Measurements from ENCODE around the gene PXDN. TPM values are rescaled to one million over a fixed set of nuclear protein-coding genes. Genes with fewer than 3 reads are reported as not detected.
"Not testable (repeated sequence)": the region's sequence is repeated elsewhere in the genome, so short reads cannot be mapped to it uniquely, and the experiment has no call there.

The PXDN gene
- total RNA-seq, 2 experiments from 2014 or later, result not detected

DNA sequence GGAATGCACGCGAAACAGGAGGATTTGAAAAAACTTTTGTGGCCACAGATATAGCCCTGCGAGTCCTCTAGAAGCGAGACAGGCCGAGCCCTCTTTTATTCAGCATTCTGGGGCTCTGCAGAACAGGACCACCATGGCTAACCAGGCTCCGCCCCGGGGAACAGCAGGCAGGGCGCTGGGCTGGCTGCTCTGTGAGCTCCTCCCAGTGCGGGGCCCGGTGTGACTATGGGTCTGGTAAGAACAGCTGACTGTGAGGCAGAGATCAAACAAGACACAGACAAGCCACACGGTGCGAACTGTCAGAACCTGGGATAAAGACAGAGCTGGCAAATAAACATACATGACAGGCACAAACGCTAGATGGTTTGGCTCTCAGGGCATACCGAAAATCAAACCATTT lies 15.5 kb downstream of the PXDN start:
- ChIA-PET POLR2A (no interaction called here), CTCF (no interaction called here)
- no peaks in the 10 kb centered on the region for H3K36me3 Mint-ChIP-seq
- no peak overlapping the region for H3K27ac Mint-ChIP-seq
- H3K27me3 Mint-ChIP-seq, result peaks cover 3% of the 10 kb centered on the region
- H3K4me1 Mint-ChIP-seq (ENCODE audit: low read depth), result no peaks in the 10 kb centered on the region
- no peak overlapping the region for H3K4me3 Mint-ChIP-seq
- H3K9me3 Mint-ChIP-seq, result no peaks in the 10 kb centered on the region
- intact Hi-C loops (cut with micrococcal nuclease), result no loop called here
- DNase-seq, result no peak

DNA sequence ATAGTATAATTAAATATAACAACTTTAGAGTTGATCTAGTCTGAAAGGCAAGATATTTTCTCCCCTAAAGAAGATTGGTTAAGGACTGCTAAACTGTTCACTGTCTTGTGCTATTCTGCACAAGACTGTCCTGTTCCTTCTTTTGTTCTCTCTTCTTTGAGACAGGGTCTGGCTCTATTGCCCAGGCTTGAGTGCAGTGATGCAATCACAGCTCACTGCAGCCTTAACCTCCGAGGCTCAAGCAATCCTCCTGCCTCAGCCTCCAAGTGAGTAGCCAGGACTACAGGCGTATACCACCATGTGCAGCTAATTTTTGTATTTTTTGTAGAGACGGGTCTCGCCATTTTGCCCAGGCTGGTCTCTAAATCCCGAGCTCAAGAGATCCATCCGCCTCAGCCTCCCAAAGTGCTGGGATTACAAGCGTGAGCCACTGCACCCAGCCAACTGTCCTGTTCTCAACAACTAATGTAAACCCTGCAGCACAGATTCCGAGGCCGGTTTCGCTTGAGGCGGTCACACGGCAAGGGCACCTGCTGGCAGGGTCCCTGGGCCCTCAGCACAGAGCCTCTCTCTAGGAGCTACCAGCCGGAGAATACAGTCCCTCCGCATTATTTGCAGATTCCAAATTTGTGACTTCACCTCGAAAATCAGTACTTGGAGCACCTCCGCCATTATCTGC lies 16.4 kb downstream of the PXDN start:
- Mint-ChIP-seq H3K4me1 (ENCODE audit: low read depth) (no peaks in the 10 kb centered on the region), H3K27ac (no peak overlapping the region), H3K9me3 (no peaks in the 10 kb centered on the region), H3K36me3 (no peaks in the 10 kb centered on the region), H3K4me3 (no peak overlapping the region), H3K27me3 (peaks cover 3% of the 10 kb centered on the region)
- ChIA-PET POLR2A (no interaction called here), CTCF (no interaction called here)
- DNase-seq, result no peak
- intact Hi-C loops (cut with micrococcal nuclease), result no loop called here

DNA sequence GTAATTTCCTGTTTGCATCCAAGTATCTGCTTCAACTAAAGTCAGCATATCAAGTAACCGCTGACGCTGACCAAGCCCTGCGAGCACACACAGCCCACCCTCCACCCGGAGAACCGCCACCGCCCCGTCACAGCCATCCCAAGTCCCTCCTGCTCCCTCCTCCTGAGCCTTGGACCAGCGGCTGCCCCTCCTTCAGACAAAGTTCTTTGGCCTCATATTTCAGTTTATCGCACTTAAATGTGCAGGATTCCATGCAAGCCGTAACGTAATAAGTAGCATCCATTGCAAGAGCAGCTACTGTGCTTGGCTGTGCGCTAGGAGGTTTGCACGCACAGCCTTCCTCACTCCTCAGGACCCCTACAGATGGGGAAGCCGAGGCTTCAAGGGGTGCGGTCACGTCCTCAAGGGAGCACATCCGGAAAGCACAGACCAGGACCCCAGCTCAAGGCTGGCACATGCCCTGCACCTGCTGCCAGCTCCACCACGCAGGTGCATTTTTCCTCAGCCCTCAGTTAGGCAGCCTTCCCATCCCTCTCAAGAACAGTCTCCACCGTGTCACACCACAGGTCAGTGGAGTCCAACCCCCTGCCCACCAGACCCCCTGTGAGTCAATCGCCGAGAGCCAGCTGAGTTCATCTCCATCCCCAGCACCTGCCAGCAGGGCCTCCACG lies 17.1 kb downstream of the PXDN start:
- Mint-ChIP-seq H3K9me3 (no peaks in the 10 kb centered on the region), H3K27me3 (peaks cover 3% of the 10 kb centered on the region), H3K4me1 (ENCODE audit: low read depth) (no peaks in the 10 kb centered on the region), H3K4me3 (no peak overlapping the region), H3K36me3 (no peaks in the 10 kb centered on the region), H3K27ac (no peak overlapping the region)
- intact Hi-C loops (cut with micrococcal nuclease), result no loop called here
- DNase-seq, result no peak
- ChIA-PET CTCF (no interaction called here), POLR2A (no interaction called here)

DNA sequence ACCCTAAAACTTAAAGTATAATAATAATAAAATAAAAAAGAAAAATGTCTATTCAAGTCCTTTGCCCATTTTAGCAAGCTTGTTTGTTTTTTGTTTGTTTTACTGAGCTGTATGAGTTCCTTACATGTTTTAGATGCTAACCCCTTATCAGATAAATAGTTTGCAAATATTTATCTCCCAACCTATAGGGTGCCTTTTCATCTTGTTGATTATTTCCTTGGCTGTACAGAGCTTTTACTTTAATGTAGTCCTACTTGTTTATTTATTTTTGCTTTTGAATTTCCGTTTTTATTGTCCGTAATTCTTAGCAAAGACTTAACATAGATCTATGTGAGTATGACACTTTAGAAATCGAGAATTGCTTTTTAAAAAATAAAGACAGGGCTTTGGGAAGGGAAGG lies 17.8 kb downstream of the PXDN start:
- Mint-ChIP-seq H3K27ac (no peak overlapping the region), H3K4me1 (ENCODE audit: low read depth) (no peaks in the 10 kb centered on the region), H3K9me3 (no peaks in the 10 kb centered on the region), H3K36me3 (no peaks in the 10 kb centered on the region), H3K4me3 (no peak overlapping the region), H3K27me3 (no peaks in the 10 kb centered on the region)
- no peak for DNase-seq
- POLR2A ChIA-PET, result no interaction called here
- CTCF ChIA-PET, result no interaction called here
- intact Hi-C loops (cut with micrococcal nuclease), result no loop called here

DNA sequence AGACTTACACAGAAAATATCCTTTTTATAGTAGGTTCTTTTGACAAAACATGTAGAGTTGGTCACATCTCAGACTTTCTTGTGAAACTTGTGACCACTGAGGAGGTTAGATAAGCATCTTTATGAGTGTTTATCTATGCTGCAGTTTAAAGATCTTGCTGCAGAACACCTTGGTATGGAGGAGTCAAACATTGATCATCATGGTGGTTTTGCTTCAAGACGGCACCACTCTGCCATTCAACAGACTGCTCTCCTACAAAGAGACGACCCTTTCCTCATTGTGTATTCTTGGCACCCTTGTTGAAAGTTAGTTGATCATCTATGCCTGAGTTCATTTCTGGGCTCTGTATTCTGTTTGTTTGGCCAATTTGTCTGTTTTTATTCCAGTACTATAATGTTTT lies 20.0 kb downstream of the PXDN start:
- H3K36me3 Mint-ChIP-seq; H3K4me3 Mint-ChIP-seq; DNase-seq; H3K27me3 Mint-ChIP-seq; H3K4me1 Mint-ChIP-seq (ENCODE audit: low read depth); H3K9me3 Mint-ChIP-seq; intact Hi-C loops (cut with micrococcal nuclease); POLR2A ChIA-PET; CTCF ChIA-PET; H3K27ac Mint-ChIP-seq: not testable (repeated sequence)

DNA sequence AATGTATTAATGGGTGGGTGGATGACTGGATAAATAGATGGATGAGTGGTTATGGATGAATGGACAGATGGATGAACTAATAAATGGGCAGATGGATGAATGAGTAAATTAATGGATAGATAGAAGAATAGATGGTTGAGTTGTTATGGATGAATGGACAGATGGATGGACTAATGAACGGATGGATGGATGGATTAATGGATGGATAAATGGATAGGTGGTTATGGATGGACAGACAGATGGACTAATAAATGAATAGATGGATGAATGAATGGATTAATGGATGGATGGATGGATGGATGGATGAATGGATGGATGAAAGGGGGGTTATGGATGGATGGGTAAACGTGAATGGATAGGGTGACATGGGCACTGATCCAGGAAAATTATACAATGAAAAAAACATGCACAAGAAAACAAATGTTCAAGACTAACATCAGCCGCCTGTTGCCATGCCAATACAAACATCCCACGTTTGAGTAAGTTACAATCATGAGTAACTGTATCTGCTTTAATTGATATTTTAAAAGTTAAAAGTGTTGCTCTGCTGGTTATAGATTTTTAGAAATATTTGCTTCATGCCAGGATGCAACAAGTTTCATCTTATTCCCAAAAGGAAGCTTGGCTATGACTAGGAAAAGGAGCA lies 20.8 kb downstream of the PXDN start:
- Mint-ChIP-seq H3K27me3 (no peaks in the 10 kb centered on the region), H3K4me3 (no peak overlapping the region), H3K4me1 (ENCODE audit: low read depth) (no peaks in the 10 kb centered on the region), H3K36me3 (no peaks in the 10 kb centered on the region), H3K9me3 (no peaks in the 10 kb centered on the region), H3K27ac (no peak overlapping the region)
- ChIA-PET CTCF (no interaction called here), POLR2A (no interaction called here)
- intact Hi-C loops (cut with micrococcal nuclease), result no loop called here
- no peak for DNase-seq

DNA sequence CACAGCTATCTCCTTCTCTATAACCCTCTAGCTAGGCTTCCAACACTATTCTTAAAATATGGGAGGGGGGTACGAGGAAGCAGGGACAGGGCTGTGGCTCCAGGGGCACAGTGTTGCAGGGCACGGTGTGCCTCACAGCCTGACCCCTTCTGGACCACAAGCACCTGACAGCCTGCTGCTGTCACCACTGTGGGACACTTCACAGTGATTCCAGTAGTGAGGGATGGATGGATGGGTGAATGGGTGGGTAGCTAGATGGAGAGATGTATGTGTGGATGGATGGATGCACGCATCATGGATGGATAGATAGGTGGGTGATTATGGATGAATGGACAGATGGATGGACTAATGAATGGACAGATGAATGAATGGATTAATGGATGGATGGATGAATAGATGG lies 21.6 kb downstream of the PXDN start:
- ChIA-PET POLR2A (no interaction called here), CTCF (no interaction called here)
- no peak overlapping the region for H3K4me3 Mint-ChIP-seq
- H3K27ac Mint-ChIP-seq, result no peak overlapping the region
- DNase-seq, result no peak
- intact Hi-C loops (cut with micrococcal nuclease), result no loop called here
- no peaks in the 10 kb centered on the region for H3K4me1 Mint-ChIP-seq (ENCODE audit: low read depth)
- no peaks in the 10 kb centered on the region for H3K27me3 Mint-ChIP-seq
- H3K9me3 Mint-ChIP-seq, result no peaks in the 10 kb centered on the region
- no peaks in the 10 kb centered on the region for H3K36me3 Mint-ChIP-seq

DNA sequence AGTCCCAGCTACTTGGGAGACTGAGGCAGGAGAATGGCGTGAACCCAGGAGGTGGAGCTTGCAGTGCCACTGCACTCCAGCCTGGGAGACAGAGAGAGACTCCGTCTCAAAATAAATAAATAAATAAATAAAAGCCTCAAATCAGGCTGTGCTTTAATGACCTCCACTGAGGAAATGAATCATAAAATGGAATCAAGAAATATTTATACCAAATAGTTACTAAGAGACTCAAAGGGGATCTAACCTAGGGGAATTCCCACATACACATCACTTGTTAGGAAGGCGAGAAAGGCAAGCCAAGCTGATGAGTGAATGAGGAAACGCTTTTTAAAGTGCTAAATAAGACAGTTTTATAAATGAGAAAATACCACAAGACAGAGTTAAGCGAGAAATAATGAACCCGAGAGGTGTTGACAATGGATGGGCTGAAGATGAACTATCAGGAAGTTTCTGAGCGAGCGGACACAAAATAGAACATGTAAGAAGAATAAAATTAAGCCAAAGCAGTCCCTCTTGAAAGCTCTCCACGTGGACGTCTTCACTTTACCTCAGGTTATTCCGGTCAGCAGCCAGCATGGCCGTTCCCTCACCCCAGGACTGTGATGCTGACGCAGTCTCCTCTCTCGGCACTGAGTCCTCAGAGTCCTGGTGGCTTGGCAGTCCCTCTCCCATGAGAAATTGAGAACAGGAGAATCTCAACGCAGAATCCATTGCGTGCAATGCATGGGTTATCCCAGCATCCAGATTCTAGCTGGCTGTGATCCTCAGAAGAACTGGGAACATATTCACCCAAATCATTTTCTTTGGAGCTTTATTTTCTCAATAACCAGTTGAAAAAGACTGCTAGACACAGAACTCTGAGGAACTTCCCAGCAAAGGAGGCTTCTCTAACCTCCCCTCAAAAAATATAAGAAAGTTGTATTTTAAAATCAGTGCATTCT lies 22.3 kb downstream of the PXDN start:
- intact Hi-C loops (cut with micrococcal nuclease), result no loop called here
- H3K9me3 Mint-ChIP-seq, result no peaks in the 10 kb centered on the region
- no peaks in the 10 kb centered on the region for H3K36me3 Mint-ChIP-seq
- H3K4me1 Mint-ChIP-seq (ENCODE audit: low read depth), result no peaks in the 10 kb centered on the region
- H3K27ac Mint-ChIP-seq, result no peak overlapping the region
- H3K4me3 Mint-ChIP-seq, result no peak overlapping the region
- no peak for DNase-seq
- H3K27me3 Mint-ChIP-seq, result no peaks in the 10 kb centered on the region
- POLR2A ChIA-PET, result no interaction called here
- CTCF ChIA-PET, result no interaction called here

DNA sequence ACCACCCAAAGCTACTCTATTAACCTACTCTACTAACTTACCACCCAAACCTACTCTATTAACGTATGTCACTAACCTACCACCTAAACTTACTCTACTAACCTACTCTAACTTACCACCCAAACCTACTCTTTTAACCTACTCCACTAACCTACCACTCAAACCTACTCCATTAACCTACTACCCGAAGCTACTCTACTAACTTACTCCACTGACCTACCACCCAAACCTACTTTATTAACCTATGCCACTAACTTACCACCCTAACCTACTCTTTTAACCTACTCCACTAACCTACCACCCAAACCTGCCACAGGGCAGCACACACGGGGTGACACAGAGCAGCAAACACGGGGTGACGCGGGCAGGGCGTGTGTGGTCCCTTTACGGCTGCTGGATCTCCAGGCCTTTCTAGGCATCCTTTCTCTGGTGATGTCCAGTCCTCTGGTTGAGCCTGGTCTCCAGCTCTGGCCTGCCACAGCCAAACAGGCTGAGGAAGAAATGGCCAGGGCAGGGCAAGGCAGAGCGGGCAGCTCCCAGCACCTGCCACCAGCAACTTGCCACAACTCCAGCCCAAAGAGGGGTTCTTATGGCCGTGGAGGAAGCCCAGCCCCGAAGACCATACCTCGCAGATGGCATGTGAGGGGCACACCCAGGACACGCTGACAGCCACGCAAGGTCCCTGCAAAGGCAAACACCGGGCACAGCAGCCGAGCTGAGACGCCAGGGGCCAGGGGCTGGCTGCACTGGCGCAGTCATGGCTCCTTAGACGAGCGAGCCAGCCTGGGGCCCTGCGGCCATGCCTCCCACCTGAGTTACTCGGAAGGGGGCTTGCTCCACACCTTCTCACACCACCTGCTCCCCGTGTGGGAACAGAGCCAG lies 25.7 kb downstream of the PXDN start:
- CTCF ChIA-PET, result no interaction called here
- Mint-ChIP-seq H3K36me3 (no peaks in the 10 kb centered on the region), H3K9me3 (no peaks in the 10 kb centered on the region), H3K27me3 (no peaks in the 10 kb centered on the region), H3K4me3 (no peak overlapping the region), H3K4me1 (ENCODE audit: low read depth) (no peaks in the 10 kb centered on the region), H3K27ac (no peak overlapping the region)
- POLR2A ChIA-PET, result no interaction called here
- intact Hi-C loops (cut with micrococcal nuclease), result no loop called here
- DNase-seq, result no peak

DNA sequence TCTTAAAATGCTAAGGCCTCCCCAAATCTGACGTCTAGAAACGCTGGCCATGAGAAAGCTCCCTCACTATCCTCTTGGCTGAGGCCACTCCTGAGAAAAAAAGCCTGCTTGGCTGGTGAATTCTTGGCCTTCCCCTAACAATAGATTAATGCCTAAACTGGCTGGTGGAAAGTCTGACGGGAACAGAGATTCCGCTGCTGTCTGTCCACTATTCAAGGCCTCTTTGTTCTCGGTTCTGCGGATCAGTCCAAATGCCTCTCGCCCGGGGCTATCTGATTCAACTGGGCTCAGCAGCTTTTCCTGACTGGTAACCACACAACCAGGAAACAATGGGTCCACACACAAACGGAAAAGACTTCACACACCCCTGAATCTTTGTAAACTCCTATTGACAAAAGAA lies 27.2 kb downstream of the PXDN start:
- Mint-ChIP-seq H3K27ac (no peak overlapping the region), H3K36me3 (no peaks in the 10 kb centered on the region), H3K9me3 (no peaks in the 10 kb centered on the region), H3K4me1 (ENCODE audit: low read depth) (no peaks in the 10 kb centered on the region), H3K27me3 (no peaks in the 10 kb centered on the region), H3K4me3 (no peak overlapping the region)
- ChIA-PET POLR2A (no interaction called here), CTCF (no interaction called here)
- DNase-seq, result no peak
- intact Hi-C loops (cut with micrococcal nuclease), result no loop called here

DNA sequence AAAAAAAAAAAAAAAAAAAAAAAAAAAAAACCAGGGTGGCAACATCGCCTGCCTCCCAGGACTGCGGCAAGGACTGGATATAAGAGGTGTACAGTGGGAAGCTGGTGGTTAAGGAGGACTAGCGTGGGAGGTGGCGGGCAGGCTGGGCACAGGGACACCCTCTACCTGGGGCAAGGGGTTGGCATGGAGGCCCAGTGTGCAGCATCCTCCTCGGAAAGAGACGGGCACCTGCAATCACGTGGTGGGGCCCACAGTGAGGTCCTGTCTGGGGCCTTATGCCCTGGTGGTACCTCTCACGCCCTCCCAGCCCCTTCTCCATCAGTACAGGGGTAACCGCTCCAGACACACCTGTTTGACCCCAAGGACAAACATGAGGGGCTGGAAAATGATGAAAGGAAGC lies 27.9 kb downstream of the PXDN start:
- no peaks in the 10 kb centered on the region for H3K4me1 Mint-ChIP-seq (ENCODE audit: low read depth)
- ChIA-PET CTCF (no interaction called here), POLR2A (no interaction called here)
- no peaks in the 10 kb centered on the region for H3K27me3 Mint-ChIP-seq
- no peak for DNase-seq
- H3K4me3 Mint-ChIP-seq, result no peak overlapping the region
- intact Hi-C loops (cut with micrococcal nuclease), result no loop called here
- no peaks in the 10 kb centered on the region for H3K36me3 Mint-ChIP-seq
- H3K27ac Mint-ChIP-seq, result no peak overlapping the region
- no peaks in the 10 kb centered on the region for H3K9me3 Mint-ChIP-seq

DNA sequence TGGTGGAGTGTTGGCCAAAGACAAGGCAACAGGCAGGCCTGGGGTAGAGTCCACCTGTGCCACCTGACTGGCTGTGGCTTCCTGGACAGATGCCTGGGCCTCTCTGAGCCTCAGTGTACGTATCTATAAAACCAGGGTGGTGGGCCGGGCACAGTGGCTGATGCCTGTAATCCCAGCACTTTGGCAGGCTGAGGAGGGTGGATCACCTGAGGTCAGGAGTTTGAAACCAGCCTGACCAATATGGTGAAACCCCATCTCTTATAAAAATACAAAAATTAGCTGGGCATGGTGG lies 28.4 kb downstream of the PXDN start:
- intact Hi-C loops (cut with micrococcal nuclease); H3K27ac Mint-ChIP-seq; POLR2A ChIA-PET; CTCF ChIA-PET; DNase-seq; H3K27me3 Mint-ChIP-seq; H3K4me1 Mint-ChIP-seq (ENCODE audit: low read depth); H3K9me3 Mint-ChIP-seq; H3K4me3 Mint-ChIP-seq; H3K36me3 Mint-ChIP-seq: not testable (repeated sequence)

Data from activated CD4-positive, alpha-beta memory T cell treated with anti-CD3 and anti-CD28 coated beads for 36 hours (primary cell).